Neuronal stem cell (in vitro differentiated cells): ENCODE data around the gene NT5DC4.
"Not testable (repeated sequence)": the region's sequence is repeated elsewhere in the genome, so short reads cannot be mapped to it uniquely, and the experiment has no call there.

Source experiments
- DNase-seq: peaks from one replicate; pipeline ENCODE4 v3.0.0-alpha.2; 2013; ENCODE audit warnings: low spot score
- H2AFZ ChIP-seq: one replicate; pipeline ENCODE4 v1.6.1; 2013; ENCODE audit warnings: mild to moderate bottlenecking, low read length, inconsistent platforms
- H2AK5ac ChIP-seq: 2 replicates; pipeline ENCODE4 v1.6.1; 2013; ENCODE audit warnings: low read depth, mild to moderate bottlenecking, inconsistent platforms, low read length, moderate library complexity, mixed read lengths
- H2BK120ac ChIP-seq: 2 replicates; pipeline ENCODE4 v1.6.1; 2013; ENCODE audit warnings: low read depth, mild to moderate bottlenecking, inconsistent platforms, low read length, moderate library complexity, mixed read lengths
- H2BK12ac ChIP-seq: one replicate; pipeline ENCODE4 v1.6.1; 2013; ENCODE audit warnings: low read length, inconsistent platforms
- H2BK15ac ChIP-seq: 2 replicates; pipeline ENCODE4 v1.6.1; 2013; ENCODE audit warnings: mild to moderate bottlenecking, low read length, inconsistent platforms, mixed read lengths
- H2BK5ac ChIP-seq: one replicate; pipeline ENCODE4 v1.6.1; 2013; ENCODE audit warnings: inconsistent platforms, mild to moderate bottlenecking, low read length, moderate library complexity
- H3K14ac ChIP-seq: one replicate; pipeline ENCODE4 v1.6.1; 2013; ENCODE audit warnings: low read length, inconsistent platforms
- H3K18ac ChIP-seq: 2 replicates; pipeline ENCODE4 v1.6.1; 2013; ENCODE audit warnings: low read length, inconsistent platforms
- H3K23ac ChIP-seq: 2 replicates; pipeline ENCODE4 v1.6.1; 2013; ENCODE audit warnings: low read depth, mild to moderate bottlenecking, mixed read lengths, low read length, inconsistent platforms; ENCODE audit not compliant: poor library complexity
- H3K27ac ChIP-seq: replicated peaks from 3 replicates; pipeline ENCODE4 v1.5.1; 2013; ENCODE audit warnings: low read length, inconsistent platforms
- H3K27me3 ChIP-seq, 3 experiments: 2 replicates each; pipeline ENCODE4 v1.6.1; 2013; ENCODE audit warnings: low read length in 3 of 3, mild to moderate bottlenecking in 2 of 3, inconsistent platforms in 1 of 3, low read depth in 1 of 3, mixed read lengths in 1 of 3, moderate library complexity in 1 of 3; ENCODE audit not compliant: control insufficient read depth in 3 of 3, insufficient read depth in 3 of 3
- H3K36me3 ChIP-seq, 2 donors: replicated peaks in 1 of 2; 2 replicates each; pipeline ENCODE4 v1.6.1; 2013; ENCODE audit warnings: low read length in 2 of 2; ENCODE audit not compliant: control insufficient read depth in 2 of 2, insufficient read depth in 2 of 2
- H3K4ac ChIP-seq: 2 replicates; pipeline ENCODE4 v1.6.1; 2013; ENCODE audit warnings: inconsistent platforms, mild to moderate bottlenecking, low read length, moderate library complexity
- H3K4me1 ChIP-seq, 2 donors: 1 replicate in 1 of 2; 2 replicates in 1 of 2; pipeline ENCODE4 v1.6.1; 2013; ENCODE audit warnings: low read length in 2 of 2, low read depth in 1 of 2; ENCODE audit not compliant: control insufficient read depth in 2 of 2, insufficient read depth in 1 of 2
- H3K4me2 ChIP-seq: one replicate; pipeline ENCODE4 v1.6.1; 2013; ENCODE audit warnings: mild to moderate bottlenecking, low read length, inconsistent platforms; ENCODE audit not compliant: insufficient read depth, poor library complexity, severe bottlenecking
- H3K4me3 ChIP-seq, 2 donors: 2 replicates each; pipeline ENCODE4 v1.5.1; 2013; ENCODE audit warnings: low read length in 2 of 2, mild to moderate bottlenecking in 2 of 2, inconsistent platforms in 1 of 2, moderate library complexity in 1 of 2
- H3K79me1 ChIP-seq: one replicate; pipeline ENCODE4 v1.6.1; 2013; ENCODE audit warnings: low read depth, mild to moderate bottlenecking, inconsistent platforms, low read length, moderate library complexity
- H3K9ac ChIP-seq: one replicate; pipeline ENCODE4 v1.6.1; 2013; ENCODE audit warnings: mild to moderate bottlenecking, low read depth, low read length, inconsistent platforms; ENCODE audit not compliant: poor library complexity
- H3K9me3 ChIP-seq, 2 donors: replicated peaks in 1 of 2; 2 replicates each; pipeline versions ENCODE3 to v1.6.1; 2013; ENCODE audit warnings: low read length in 2 of 2, mild to moderate bottlenecking in 2 of 2, inconsistent platforms in 1 of 2, low read depth in 1 of 2, mixed read lengths in 1 of 2, moderate library complexity in 1 of 2; ENCODE audit not compliant: control insufficient read depth in 2 of 2, insufficient read depth in 1 of 2
- H4K8ac ChIP-seq: one replicate; pipeline ENCODE4 v1.6.1; 2013; ENCODE audit warnings: low read depth, mild to moderate bottlenecking, inconsistent platforms, low read length, moderate library complexity
- H4K91ac ChIP-seq: one replicate; pipeline ENCODE4 v1.6.1; 2013; ENCODE audit warnings: low read length, low read depth, mild to moderate bottlenecking, inconsistent platforms; ENCODE audit not compliant: poor library complexity
- WGBS, 2 donors: extraction: QIAGEN DNeasy Blood & Tissue Kit; methylation state at CpG; one replicate each; pipeline ENCODE4 v1.1.7; 2013; ENCODE audit warnings: missing lambda C conversion rate in 2 of 2, mixed read lengths in 1 of 2; ENCODE audit not compliant: insufficient read length in 2 of 2, insufficient replicate concordance in 1 of 2; ENCODE audit errors: extremely low coverage in 2 of 2; 5-methylcytosine and 5-hydroxymethylcytosine counted together

NT5DC4 gene

DNA sequence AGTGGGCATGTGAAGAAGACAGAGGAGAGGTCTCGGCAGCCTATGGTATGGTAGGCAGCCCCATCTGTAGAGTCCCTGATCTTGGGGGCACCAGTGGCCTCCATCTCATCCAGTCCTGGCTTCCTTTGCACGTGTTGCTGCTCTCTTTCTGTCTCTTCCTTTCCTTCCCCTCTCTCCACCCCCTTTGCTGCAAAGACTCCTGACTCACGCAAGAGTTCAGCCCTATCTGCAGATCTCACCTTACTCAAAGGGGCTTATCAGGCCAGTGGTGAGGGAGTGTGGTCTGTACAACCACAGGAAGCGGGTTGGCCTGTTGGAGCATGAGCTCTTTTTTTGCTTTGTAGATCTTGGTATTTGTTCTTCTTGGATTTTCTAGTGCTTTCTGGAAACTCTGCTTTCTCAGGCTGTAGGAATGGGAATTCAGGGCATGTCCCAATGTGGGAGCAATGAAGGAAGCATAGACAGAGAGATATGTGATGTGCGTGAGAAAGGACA is 14.6 kb upstream of the NT5DC4 start:
- Histone ChIP-seq H3K23ac (no peak overlapping the region), H3K4me2 (no peak overlapping the region), H3K4me1 (no peaks in the 10 kb centered on the region), H2AK5ac (no peak overlapping the region), H3K9ac (no peak overlapping the region), H3K4me3 (no peak overlapping the region), H3K9me3 (no peaks in the 10 kb centered on the region), H2BK12ac (no peak overlapping the region), H2BK5ac (no peak overlapping the region), H3K36me3 (no peaks in the 10 kb centered on the region), H4K8ac (no peak overlapping the region), H3K79me1 (no peaks in the 10 kb centered on the region), H3K18ac (no peak overlapping the region), H2BK15ac (no peak overlapping the region), H3K4ac (no peak overlapping the region), H3K27ac (no peak overlapping the region), H3K27me3 (peaks cover 0 to 5% (median 0%) of the 10 kb centered on the region in 3 experiments), H2AFZ (no peak overlapping the region), H4K91ac (no peak overlapping the region), H2BK120ac (no peak overlapping the region), H3K14ac (no peak overlapping the region)
- no CpG with 5 or more reads among the region's 5 CpGs for WGBS, 2 donors
- DNase-seq: no peak

DNA sequence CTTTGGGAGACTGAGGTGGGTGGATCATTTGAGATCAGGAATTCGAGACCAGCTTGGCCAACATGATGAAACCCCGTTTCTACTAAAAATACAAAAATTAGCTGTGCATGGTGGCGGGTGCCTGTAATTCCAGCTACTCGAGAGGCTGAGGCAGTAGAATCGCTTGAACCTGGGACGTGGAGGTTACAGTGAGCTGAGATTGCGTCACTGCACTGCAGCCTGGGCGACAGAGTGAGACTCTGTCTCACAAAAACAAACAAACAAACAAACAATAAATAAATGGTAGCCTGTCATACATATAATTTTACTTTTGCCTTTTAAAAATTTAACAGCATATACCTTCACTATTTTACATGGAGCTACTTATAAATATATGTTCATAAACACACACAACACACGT is 13.9 kb upstream of the NT5DC4 start:
- not testable (repeated sequence) for H3K27me3 ChIP-seq, H3K27ac ChIP-seq, H3K18ac ChIP-seq, H4K8ac ChIP-seq, H3K9ac ChIP-seq, H3K4me2 ChIP-seq, H2BK15ac ChIP-seq, H2AK5ac ChIP-seq, H4K91ac ChIP-seq, H2BK12ac ChIP-seq, H2BK5ac ChIP-seq, H3K4me3 ChIP-seq, H2AFZ ChIP-seq, H3K79me1 ChIP-seq, H2BK120ac ChIP-seq, H3K14ac ChIP-seq, H3K4ac ChIP-seq, H3K36me3 ChIP-seq, H3K4me1 ChIP-seq, H3K23ac ChIP-seq, H3K9me3 ChIP-seq, DNase-seq
- 100% methylated on average over 1 of the region's 9 CpGs; no CpG with 5 or more reads in 1 of the 2 donors for WGBS, 2 donors

DNA sequence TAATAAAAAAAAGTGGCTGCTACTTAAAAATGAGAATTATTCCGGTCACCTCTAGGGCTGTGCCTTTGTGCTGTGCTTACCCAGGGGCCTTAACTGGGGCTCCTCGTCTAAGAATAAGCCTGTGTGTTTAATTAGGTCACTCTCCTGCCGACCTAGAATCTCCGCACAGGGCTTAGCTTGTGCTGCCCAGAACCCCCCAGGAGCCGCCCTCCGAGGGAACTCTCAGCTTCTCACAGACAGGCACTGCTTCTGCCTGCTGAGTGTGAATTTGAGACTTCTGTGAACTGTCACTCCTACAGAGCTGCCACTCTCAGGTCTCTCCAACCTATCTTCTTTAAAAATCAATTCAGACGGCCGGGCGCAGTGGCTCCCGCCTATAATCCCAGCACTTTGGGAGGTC is 11.9 kb upstream of the NT5DC4 start:
- H2BK12ac ChIP-seq: no peak overlapping the region
- no peaks in the 10 kb centered on the region for H3K36me3 ChIP-seq
- H3K4me1 ChIP-seq: peaks cover 0 to 14% of the 10 kb centered on the region in 2 donors
- no peak overlapping the region for H2AK5ac ChIP-seq
- no peak overlapping the region for H3K9ac ChIP-seq
- H4K91ac ChIP-seq: no peak overlapping the region
- H3K14ac ChIP-seq: no peak overlapping the region
- no peaks in the 10 kb centered on the region for H3K79me1 ChIP-seq
- H2BK5ac ChIP-seq: no peak overlapping the region
- H3K23ac ChIP-seq: no peak overlapping the region
- no peak overlapping the region for H3K4ac ChIP-seq
- H3K9me3 ChIP-seq: no peaks in the 10 kb centered on the region
- no peak overlapping the region for H4K8ac ChIP-seq
- H3K4me2 ChIP-seq: no peak overlapping the region
- H3K27me3 ChIP-seq: peaks cover 0 to 5% (median 0%) of the 10 kb centered on the region in 3 experiments
- no peak overlapping the region for H3K27ac ChIP-seq
- H3K4me3 ChIP-seq: no peak overlapping the region
- H2BK15ac ChIP-seq: no peak overlapping the region
- H3K18ac ChIP-seq: no peak overlapping the region
- no peak overlapping the region for H2BK120ac ChIP-seq
- no CpG with 5 or more reads among the region's 10 CpGs for WGBS, 2 donors
- H2AFZ ChIP-seq: peak overlapping the region; percentile 60
- no peak for DNase-seq

DNA sequence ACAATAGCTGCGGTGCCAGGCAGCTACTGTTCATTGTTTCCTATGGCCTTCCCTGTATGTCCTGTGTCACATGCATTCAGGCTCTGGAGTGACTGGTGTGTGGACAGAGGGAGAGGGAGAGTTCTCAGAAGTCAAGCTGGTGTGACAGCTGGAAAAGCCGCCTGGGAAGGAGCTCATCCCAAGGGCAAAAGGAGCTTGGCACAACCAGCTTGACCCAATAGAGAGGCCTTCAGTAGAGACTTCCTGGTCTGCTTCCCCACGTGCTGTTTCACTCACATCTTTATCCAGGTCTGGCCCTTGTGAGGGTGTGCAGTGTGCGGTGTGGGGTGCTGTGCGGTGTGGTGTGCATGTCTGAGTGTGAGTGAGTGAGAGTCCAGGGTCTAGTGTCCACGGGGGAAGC is 11.1 kb upstream of the NT5DC4 start:
- no peak overlapping the region for H3K4me2 ChIP-seq
- no peak overlapping the region for H4K91ac ChIP-seq
- peak overlapping the region; percentile 71 for H2AK5ac ChIP-seq
- H3K9ac ChIP-seq: no peak overlapping the region
- no peaks in the 10 kb centered on the region for H3K79me1 ChIP-seq
- H3K14ac ChIP-seq: no peak overlapping the region
- H3K27ac ChIP-seq: no peak overlapping the region
- H3K4me3 ChIP-seq: no peak overlapping the region
- H4K8ac ChIP-seq: no peak overlapping the region
- peaks cover 0 to 3% (median 0%) of the 10 kb centered on the region in 3 experiments for H3K27me3 ChIP-seq
- no peak overlapping the region for H3K4ac ChIP-seq
- no CpG with 5 or more reads among the region's 6 CpGs for WGBS, 2 donors
- H2AFZ ChIP-seq: no peak overlapping the region
- H3K9me3 ChIP-seq: no peaks in the 10 kb centered on the region
- no peaks in the 10 kb centered on the region for H3K36me3 ChIP-seq
- peak overlapping the region; percentile 50 for H2BK12ac ChIP-seq
- no peak overlapping the region for H2BK120ac ChIP-seq
- no peak for DNase-seq
- H2BK5ac ChIP-seq: no peak overlapping the region
- H3K18ac ChIP-seq: no peak overlapping the region
- peaks cover 0 to 14% of the 10 kb centered on the region in 2 donors for H3K4me1 ChIP-seq
- peak overlapping the region; percentile 59 for H3K23ac ChIP-seq
- H2BK15ac ChIP-seq: no peak overlapping the region
